HG03025 (cell line): ENCODE measurements around the gene FHL1.

Experiments used
- ATAC-seq: cut with Tn5 transposase; IDR thresholded peaks from one replicate; pipeline ENCODE4 v1.9.1; 2021; ENCODE audit warnings: mild to moderate bottlenecking, moderate library complexity; ENCODE audit not compliant: unreplicated experiment, low FRiP score

Gene FHL1

GRCh38 chrX:136183172-136183571 is 35.8 kb downstream of the FHL1 start:
- ATAC-seq: no peak

GRCh38 chrX:136183917-136184316 is 36.6 kb downstream of the FHL1 start:
- ATAC-seq: no peak

GRCh38 chrX:136185401-136186022 is 38.2 kb downstream of the FHL1 start:
- ATAC-seq: no peak

GRCh38 chrX:136186023-136186413 is 38.7 kb downstream of the FHL1 start:
- no peak for ATAC-seq

GRCh38 chrX:136189222-136189621 is 41.9 kb downstream of the FHL1 start:
- ATAC-seq: no peak

- no peak for ATAC-seq
Measured at GRCh38 chrX:136190038-136190713, 42.8 kb downstream of the FHL1 start.

GRCh38 chrX:136191171-136191570 is 43.8 kb downstream of the FHL1 start:
- no peak for ATAC-seq

GRCh38 chrX:136192135-136192534 is 44.8 kb downstream of the FHL1 start:
- ATAC-seq: no peak

GRCh38 chrX:136192839-136193414 is 45.6 kb downstream of the FHL1 start:
- ATAC-seq: no peak

GRCh38 chrX:136193771-136194170 is 46.4 kb downstream of the FHL1 start:
- no peak for ATAC-seq

GRCh38 chrX:136194536-136194935 is 47.2 kb downstream of the FHL1 start:
- ATAC-seq: no peak

GRCh38 chrX:136195247-136195646 is 47.9 kb downstream of the FHL1 start:
- no peak for ATAC-seq

GRCh38 chrX:136196691-136197155 is 49.4 kb downstream of the FHL1 start:
- no peak for ATAC-seq

GRCh38 chrX:136198010-136198409 is 50.7 kb downstream of the FHL1 start:
- ATAC-seq: no peak

- no peak for ATAC-seq
Measured at GRCh38 chrX:136198678-136199243, 51.4 kb downstream of the FHL1 start.

GRCh38 chrX:136199365-136199764 is 52.0 kb downstream of the FHL1 start:
- ATAC-seq: no peak

- no peak for ATAC-seq
Measured at GRCh38 chrX:136200466-136200865, 53.1 kb downstream of the FHL1 start.

GRCh38 chrX:136201601-136202000 is 54.3 kb downstream of the FHL1 start:
- no peak for ATAC-seq

- no peak for ATAC-seq
Measured at GRCh38 chrX:136202889-136203288, 55.6 kb downstream of the FHL1 start.

- ATAC-seq: no peak
Measured at GRCh38 chrX:136203438-136203837, 56.1 kb downstream of the FHL1 start.

- no peak for ATAC-seq
Measured at GRCh38 chrX:136203951-136204350, 56.6 kb downstream of the FHL1 start.

- ATAC-seq: no peak
Measured at GRCh38 chrX:136204571-136204970, 57.2 kb downstream of the FHL1 start.
